Measurements from ENCODE around the gene CRIP2. TPM values are rescaled to one million over a fixed set of nuclear protein-coding genes. Genes with fewer than 3 reads are reported as not detected.

CRIP2 gene
- total and polyA plus RNA-seq, 2 of the 4 experiments (the other 2 are of a cell fraction) = 18.1 to 123 TPM

DNA sequence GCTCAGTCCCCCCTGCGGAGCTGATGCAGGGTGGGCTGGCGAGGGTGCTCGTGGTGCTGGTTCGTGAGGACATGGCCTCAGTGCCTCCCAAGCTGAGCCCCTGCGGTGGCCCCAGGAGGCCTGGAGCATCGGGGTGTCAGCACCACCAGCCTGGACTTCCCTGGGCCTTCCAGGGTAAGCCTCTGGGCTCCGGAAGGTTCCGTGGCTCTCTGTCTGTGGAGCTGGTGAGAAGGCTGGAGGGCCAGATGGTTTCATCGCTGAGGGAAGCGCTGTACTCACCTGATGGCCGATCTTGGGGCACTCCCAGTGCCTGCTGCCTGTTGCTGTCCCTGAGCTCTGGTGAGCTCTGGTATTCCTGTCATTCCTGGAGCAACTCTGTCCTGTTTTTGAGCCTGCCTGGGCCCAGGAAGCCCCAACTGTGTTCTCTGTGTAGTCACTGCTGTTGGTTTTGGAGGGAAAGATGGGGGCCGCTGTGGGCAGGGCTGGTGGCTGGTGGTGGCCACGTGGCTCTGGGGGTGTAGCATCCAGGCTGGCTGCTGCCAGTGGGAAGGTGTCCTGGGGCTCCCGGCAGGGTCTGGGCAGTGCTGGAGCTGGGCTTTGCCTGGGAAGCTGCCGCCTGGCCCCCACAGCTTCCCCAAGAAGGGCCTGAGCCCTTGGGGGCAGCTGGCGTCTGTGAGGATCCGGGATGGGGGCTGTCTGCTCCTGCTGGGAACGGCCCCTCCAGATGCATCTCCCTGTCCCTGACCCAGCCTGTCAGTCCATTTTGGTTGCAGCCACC lies 36.7 kb upstream of the CRIP2 start (continued):
- TF ChIP-seq RCOR1 (IDR thresholded peaks at IDR 0.05; ENCODE audit: insufficient replicate concordance, low read length) (no peak), MXI1 (IDR thresholded peaks at IDR 0.05; ENCODE audit: borderline replicate concordance, low read depth, low read length) (no peak), MAFK (IDR thresholded peaks at IDR 0.05; ENCODE audit: low read depth, low read length) (no peak), USF2 (IDR thresholded peaks at IDR 0.05; ENCODE audit: low read depth, low read length) (no peak)

- Histone ChIP-seq H3K18ac (ENCODE audit: low read depth, low read length) (no peak overlapping the region), H3K4me1 (ENCODE audit: control insufficient read depth, insufficient read depth, low read length) (no peaks in the 10 kb centered on the region), H3K9ac (ENCODE audit: low read depth, low read length) (no peak overlapping the region), H3K4me2 (ENCODE audit: low read depth, low read length) (no peak overlapping the region), H3K23ac (ENCODE audit: low read depth, low read length) (no peak overlapping the region), H3K27ac (ENCODE audit: insufficient read depth, low read length) (no peak overlapping the region), H3K9me3 (ENCODE audit: control insufficient read depth, insufficient read depth, low read length) (no peaks in the 10 kb centered on the region), H2BK15ac (ENCODE audit: low read depth, low read length) (no peak overlapping the region), H2AFZ (replicated peaks; ENCODE audit: low read length, poor library complexity) (no peak overlapping the region), H3K27me3 (ENCODE audit: control insufficient read depth, insufficient read depth, low read length) (no peaks in the 10 kb centered on the region), H2BK20ac (ENCODE audit: low read depth, low read length) (no peak overlapping the region), H2BK120ac (ENCODE audit: low read depth, low read length) (no peak overlapping the region), H4K8ac (ENCODE audit: low read depth in 2 of 2, low read length in 2 of 2) (no peak overlapping the region), H3K9me1 (ENCODE audit: insufficient read depth, low read length) (no peaks in the 10 kb centered on the region), H2AK9ac (replicated peaks; ENCODE audit: low read depth, low read length, poor library complexity) (peak overlapping the region; percentile 10), H3K4ac (ENCODE audit: low read depth, low read length) (no peak overlapping the region), H2AK5ac (ENCODE audit: low read depth, low read length) (no peak overlapping the region), H2BK5ac (ENCODE audit: low read depth, low read length, poor library complexity, severe bottlenecking) (no peak overlapping the region), H3K14ac (replicated peaks; ENCODE audit: low read depth, low read length) (no peak overlapping the region), H3K56ac (ENCODE audit: extremely low read depth, insufficient read depth, low read length) (no peak overlapping the region), H4K20me1 (ENCODE audit: insufficient read depth, low read length) (peaks cover 69% of the 10 kb centered on the region), H3K79me1 (ENCODE audit: low read depth in 1 of 2, low read length in 2 of 2) (peaks cover 15 to 68% of the 10 kb centered on the region in 2 experiments), H3K4me3 (ENCODE audit: insufficient read depth, low read depth, low read length) (no peak overlapping the region), H4K91ac (ENCODE audit: insufficient read depth, low read depth, low read length) (no peak overlapping the region), H4K5ac (ENCODE audit: low read depth, low read length) (no peak overlapping the region), H3K36me3 (ENCODE audit: control insufficient read depth, insufficient read depth, low read length) (peaks cover 17% of the 10 kb centered on the region)
- DNase-seq (no peak), ATAC-seq (ENCODE audit: low read depth) (no peak)
- TF ChIP-seq CEBPB (IDR thresholded peaks at IDR 0.05; ENCODE audit: low read depth, low read length) (no peak), MAFK (IDR thresholded peaks at IDR 0.05; ENCODE audit: low read depth, low read length) (no peak), RFX5 (IDR thresholded peaks at IDR 0.05; ENCODE audit: low read depth, low read length) (no peak), MAZ (IDR thresholded peaks at IDR 0.05; ENCODE audit: borderline replicate concordance, low read depth, low read length) (no peak), SMC3 (IDR thresholded peaks at IDR 0.05; ENCODE audit: low read depth, low read length) (no peak), MXI1 (IDR thresholded peaks at IDR 0.05; ENCODE audit: borderline replicate concordance, low read depth, low read length) (no peak), RAD21 (IDR thresholded peaks at IDR 0.05; ENCODE audit: low read length) (no peak)
- 88% methylated on average over 2 of the region's 11 CpGs; no CpG with 5 or more reads in 1 of the 2 experiments for WGBS, 2 experiments (ENCODE audit: extremely low coverage in 2 of 2, insufficient read length in 1 of 2)
- intact Hi-C loops (cut with micrococcal nuclease) = no loop called here
- ChIA-PET POLR2A (ENCODE audit: unreplicated experiment) (no interaction called here), CTCF (no interaction called here)
- BruUV-seq (replicated peaks) = no TSS peak
- in situ Hi-C loops (cut with MboI; ENCODE audit: low sequenced_read_pairs) = no loop called here
- dilution Hi-C loops (cut with HindIII; ENCODE audit: low sequenced_read_pairs, unreplicated experiment) = no loop called here
These were observed 35.4 kb upstream of the CRIP2 start for GRCh38 chr14:105439179-105439578.
